ENCODE data around the gene STK35. TPM values are rescaled to one million over a fixed set of nuclear protein-coding genes. Genes with fewer than 3 reads are reported as not detected.

The STK35 gene
- total and polyA plus RNA-seq, 7 donors, result 4.8 to 16.8 (median 13.6) TPM

DNA sequence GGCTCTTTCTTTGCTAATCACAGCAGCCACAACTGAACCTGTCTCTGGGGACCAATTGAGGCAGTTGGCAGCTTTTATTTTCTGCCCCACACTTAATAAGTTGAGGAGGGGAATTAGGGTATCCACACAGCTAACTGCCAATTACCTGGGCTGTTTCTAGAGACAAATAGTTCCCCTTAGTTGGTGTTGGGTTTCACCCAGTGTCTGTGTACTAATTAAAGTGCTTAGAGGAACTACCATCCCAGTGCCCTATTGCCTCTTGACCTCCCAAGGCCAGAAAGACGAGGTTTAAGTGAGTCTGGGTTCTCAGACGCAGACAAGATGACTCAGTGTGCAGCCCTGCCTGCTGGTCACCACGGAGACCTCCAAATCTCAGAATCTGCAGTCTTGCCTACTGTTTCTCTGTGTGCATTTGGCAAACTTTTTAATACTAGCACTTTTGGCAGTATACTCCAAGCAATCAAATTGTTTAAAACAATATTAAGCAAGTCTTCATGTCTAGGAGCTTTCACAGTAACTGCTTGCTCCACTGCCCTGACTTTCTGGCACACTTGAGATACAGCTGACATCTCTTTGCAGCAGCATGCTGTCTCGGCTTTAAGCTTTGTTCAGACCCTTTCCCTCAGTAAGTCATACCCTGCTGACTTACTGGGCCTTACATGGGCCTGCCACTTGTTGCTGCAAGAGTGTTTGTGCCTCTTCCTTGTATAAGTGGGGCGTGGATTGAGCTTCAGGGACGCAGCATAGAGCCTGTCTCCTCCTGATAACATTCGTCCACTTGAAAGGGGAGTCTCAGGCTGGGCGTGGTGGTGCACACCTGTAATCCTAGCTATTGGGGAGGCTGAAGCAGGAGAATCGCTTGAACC is 31.9 kb downstream of the STK35 start:
- intact Hi-C loops (cut with DNase I), result no loop called here

DNA sequence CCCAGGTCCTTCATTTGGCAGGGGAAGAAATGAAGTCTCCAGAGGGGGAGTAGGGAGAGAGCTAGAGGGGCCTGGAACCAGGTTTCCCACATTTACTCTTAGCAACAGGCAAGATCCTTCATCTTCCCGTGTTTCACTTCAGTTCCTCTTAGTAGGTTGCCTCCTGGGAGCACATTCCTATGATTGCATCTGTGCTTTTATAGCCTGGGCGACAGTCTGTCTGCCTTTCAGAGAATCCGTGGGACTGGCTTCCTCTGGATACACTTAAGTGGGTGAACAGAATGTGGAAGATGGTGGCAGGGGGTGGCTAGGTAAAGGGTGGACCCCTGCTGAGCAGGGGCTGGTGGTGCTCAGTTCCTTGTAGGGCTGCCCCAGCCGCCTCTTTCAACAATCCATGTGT is 33.4 kb downstream of the STK35 start:
- intact Hi-C loops (cut with DNase I), result no loop called here

More for the DNA sequence above, 31.9 kb downstream of the STK35 start:
- Histone ChIP-seq H3K36me3 (no peaks in the 10 kb centered on the region), H3K27ac (peak overlapping the region; percentile 59 to 70 (median 62)), H3K9me3 (no peaks in the 10 kb centered on the region), H3K27me3 (no peaks in the 10 kb centered on the region), H3K4me3 (no peak overlapping the region), H3K4me1 (peaks cover 0 to 77% (median 56%) of the 10 kb centered on the region in 4 donors)
- DNase-seq, result no peak
- TF ChIP-seq, protein P1, sequence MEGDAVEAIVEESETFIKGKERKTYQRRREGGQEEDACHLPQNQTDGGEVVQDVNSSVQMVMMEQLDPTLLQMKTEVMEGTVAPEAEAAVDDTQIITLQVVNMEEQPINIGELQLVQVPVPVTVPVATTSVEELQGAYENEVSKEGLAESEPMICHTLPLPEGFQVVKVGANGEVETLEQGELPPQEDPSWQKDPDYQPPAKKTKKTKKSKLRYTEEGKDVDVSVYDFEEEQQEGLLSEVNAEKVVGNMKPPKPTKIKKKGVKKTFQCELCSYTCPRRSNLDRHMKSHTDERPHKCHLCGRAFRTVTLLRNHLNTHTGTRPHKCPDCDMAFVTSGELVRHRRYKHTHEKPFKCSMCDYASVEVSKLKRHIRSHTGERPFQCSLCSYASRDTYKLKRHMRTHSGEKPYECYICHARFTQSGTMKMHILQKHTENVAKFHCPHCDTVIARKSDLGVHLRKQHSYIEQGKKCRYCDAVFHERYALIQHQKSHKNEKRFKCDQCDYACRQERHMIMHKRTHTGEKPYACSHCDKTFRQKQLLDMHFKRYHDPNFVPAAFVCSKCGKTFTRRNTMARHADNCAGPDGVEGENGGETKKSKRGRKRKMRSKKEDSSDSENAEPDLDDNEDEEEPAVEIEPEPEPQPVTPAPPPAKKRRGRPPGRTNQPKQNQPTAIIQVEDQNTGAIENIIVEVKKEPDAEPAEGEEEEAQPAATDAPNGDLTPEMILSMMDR (IDR thresholded peaks at IDR 0.05), result no peak
- TF ChIP-seq POLR2AphosphoS5 (IDR thresholded peaks at IDR 0.05), result peak in 1 of 4 donors; percentile 31
- 80 to 83% methylated on average over 9 of the region's 9 CpGs for WGBS, 2 donors

GRCh38 chr20:2136275-2136674 is 34.6 kb downstream of the STK35 start:
- WGBS, 2 donors, result 82 to 92% methylated on average over 4 of the region's 4 CpGs
- H3K27ac ChIP-seq, result no peak overlapping the region
- H3K9me3 ChIP-seq, result no peaks in the 10 kb centered on the region
- TF ChIP-seq EP300 (IDR thresholded peaks at IDR 0.05), result no peak
- TF ChIP-seq POLR2A (IDR thresholded peaks at IDR 0.05), result no peak
- TF ChIP-seq POLR2AphosphoS5 (IDR thresholded peaks at IDR 0.05), result no peak
- TF ChIP-seq, protein P1 (IDR thresholded peaks at IDR 0.05), result no peak
- H3K4me3 ChIP-seq, result no peak overlapping the region
- intact Hi-C loops (cut with DNase I), result no loop called here
- H3K27me3 ChIP-seq, result no peaks in the 10 kb centered on the region
- DNase-seq, result no peak
- peaks cover 0 to 94% (median 68%) of the 10 kb centered on the region in 4 donors for H3K4me1 ChIP-seq
- no peaks in the 10 kb centered on the region for H3K36me3 ChIP-seq

More for the DNA sequence above, 33.4 kb downstream of the STK35 start:
- Histone ChIP-seq H3K36me3 (no peaks in the 10 kb centered on the region), H3K27me3 (no peaks in the 10 kb centered on the region), H3K4me1 (peaks cover 0 to 91% (median 61%) of the 10 kb centered on the region in 4 donors), H3K4me3 (no peak overlapping the region), H3K27ac (peak overlapping the region in 1 of 4 donors; percentile 28), H3K9me3 (no peaks in the 10 kb centered on the region)
- WGBS, 2 donors, result 87% methylated on average over 4 of the region's 4 CpGs
- TF ChIP-seq, protein P1 (IDR thresholded peaks at IDR 0.05), result no peak
- TF ChIP-seq POLR2AphosphoS5 (IDR thresholded peaks at IDR 0.05) (no peak), EP300 (IDR thresholded peaks at IDR 0.05) (no peak), POLR2A (IDR thresholded peaks at IDR 0.05) (no peak)
- DNase-seq, result no peak

DNA sequence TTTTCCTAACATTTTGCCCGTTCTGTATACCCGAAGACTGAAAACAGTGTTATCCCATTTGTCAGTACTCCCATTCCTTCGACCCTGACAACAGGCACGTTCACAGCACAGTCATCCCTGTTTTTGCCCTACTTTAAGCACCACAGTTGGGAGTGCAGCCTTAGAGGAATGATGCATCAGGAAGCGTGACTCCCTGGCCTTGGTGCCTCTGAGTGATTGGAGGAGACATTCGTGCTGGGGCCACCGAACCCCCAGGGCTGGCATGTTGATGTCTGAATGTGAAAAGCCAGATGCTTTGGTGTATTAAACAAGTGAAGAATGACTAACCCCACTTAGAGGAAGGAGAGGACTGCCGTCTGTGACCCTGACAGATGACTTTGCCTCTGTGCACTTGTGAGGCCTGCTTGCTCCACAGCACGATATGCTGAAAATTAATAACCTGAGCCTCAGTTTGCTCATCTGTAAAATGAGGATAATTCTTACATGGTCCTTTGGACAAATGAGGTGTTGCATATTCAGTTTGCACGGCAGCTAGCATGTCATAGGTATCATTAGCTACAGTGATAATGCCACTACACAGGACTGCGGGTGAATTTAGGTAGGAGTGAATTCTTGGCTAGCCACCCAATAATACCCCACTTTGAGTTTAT is 36.0 kb downstream of the STK35 start:
- DNase-seq, result no peak
- TF ChIP-seq POLR2AphosphoS5 (IDR thresholded peaks at IDR 0.05) (no peak), POLR2A (IDR thresholded peaks at IDR 0.05) (no peak), EP300 (IDR thresholded peaks at IDR 0.05) (no peak)
- TF ChIP-seq, protein P1 (IDR thresholded peaks at IDR 0.05), result no peak
- intact Hi-C loops (cut with DNase I), result no loop called here
- Histone ChIP-seq H3K27me3 (no peaks in the 10 kb centered on the region), H3K36me3 (no peaks in the 10 kb centered on the region), H3K9me3 (no peaks in the 10 kb centered on the region), H3K4me3 (no peak overlapping the region), H3K4me1 (peaks cover 0 to 85% (median 57%) of the 10 kb centered on the region in 4 donors), H3K27ac (no peak overlapping the region)
- 89 to 91% methylated on average over 11 of the region's 11 CpGs for WGBS, 2 donors
